Measurements from ENCODE around the gene TRIM28.

Gene TRIM28

GRCh38 chr19:58569191-58569942 is 25.5 kb downstream of the TRIM28 start:
- H4K20me1 ChIP-seq (ENCODE audit: insufficient read depth, low read length, poor library complexity, severe bottlenecking), result no peaks in the 10 kb centered on the region
- H3K4me3 ChIP-seq (ENCODE audit: low read length, poor library complexity, severe bottlenecking), result no peak overlapping the region
- 0 out of 2 replicates have a peak, but pooled peaks cover 7% of the 10 kb centered on the region for H3F3A ChIP-seq (ENCODE audit: low read depth)
- H3K9me2 ChIP-seq (replicated peaks; ENCODE audit: low read depth, low read length), result no peaks in the 10 kb centered on the region
- TF ChIP-seq EZH2phosphoT487 (IDR thresholded peaks at IDR 0.05; ENCODE audit: borderline replicate concordance) (no peak), CTCF (conservative IDR thresholded peaks at IDR 0.05; ENCODE audit: low read length) (no peak)
- no peaks in the 10 kb centered on the region for H3K27me3 ChIP-seq (ENCODE audit: insufficient read depth, low read length, poor library complexity, severe bottlenecking)
- no peak overlapping the region for H2AFZ ChIP-seq (ENCODE audit: low read length)
- H3K36me3 ChIP-seq (ENCODE audit: insufficient read depth, low read length), result no peaks in the 10 kb centered on the region
- no peaks in the 10 kb centered on the region for H3K79me2 ChIP-seq (ENCODE audit: insufficient read depth, low read length)
- no peaks in the 10 kb centered on the region for H3K9me3 ChIP-seq (ENCODE audit: insufficient read depth, low read depth, low read length)
- no peak overlapping the region for H3K4me2 ChIP-seq (ENCODE audit: low read depth, low read length, poor library complexity, severe bottlenecking)
- peaks cover 29% of the 10 kb centered on the region for H3K4me1 ChIP-seq (ENCODE audit: insufficient read depth, low read length, poor library complexity, severe bottlenecking)
- H3K9ac ChIP-seq (ENCODE audit: low read depth, low read length, poor library complexity, severe bottlenecking), result no peak overlapping the region

GRCh38 chr19:58569943-58570670 is 26.2 kb downstream of the TRIM28 start:
- 0 out of 2 replicates have a peak, but pooled peaks cover 7% of the 10 kb centered on the region for H3F3A ChIP-seq (ENCODE audit: low read depth)
- no peak overlapping the region for H3K9ac ChIP-seq (ENCODE audit: low read depth, low read length, poor library complexity, severe bottlenecking)
- H3K36me3 ChIP-seq (ENCODE audit: insufficient read depth, low read length), result no peaks in the 10 kb centered on the region
- H3K9me2 ChIP-seq (replicated peaks; ENCODE audit: low read depth, low read length), result no peaks in the 10 kb centered on the region
- no peaks in the 10 kb centered on the region for H3K79me2 ChIP-seq (ENCODE audit: insufficient read depth, low read length)
- H3K27me3 ChIP-seq (ENCODE audit: insufficient read depth, low read length, poor library complexity, severe bottlenecking), result no peaks in the 10 kb centered on the region
- H3K9me3 ChIP-seq (ENCODE audit: insufficient read depth, low read depth, low read length), result no peaks in the 10 kb centered on the region
- TF ChIP-seq CTCF (conservative IDR thresholded peaks at IDR 0.05; ENCODE audit: low read length) (no peak), EZH2phosphoT487 (IDR thresholded peaks at IDR 0.05; ENCODE audit: borderline replicate concordance) (no peak)
- peaks cover 30% of the 10 kb centered on the region for H3K4me1 ChIP-seq (ENCODE audit: insufficient read depth, low read length, poor library complexity, severe bottlenecking)
- no peak overlapping the region for H3K4me2 ChIP-seq (ENCODE audit: low read depth, low read length, poor library complexity, severe bottlenecking)
- H2AFZ ChIP-seq (ENCODE audit: low read length), result no peak overlapping the region
- no peaks in the 10 kb centered on the region for H4K20me1 ChIP-seq (ENCODE audit: insufficient read depth, low read length, poor library complexity, severe bottlenecking)
- no peak overlapping the region for H3K4me3 ChIP-seq (ENCODE audit: low read length, poor library complexity, severe bottlenecking)

GRCh38 chr19:58570770-58571574 is 27.1 kb downstream of the TRIM28 start:
- H3K9me3 ChIP-seq (ENCODE audit: insufficient read depth, low read depth, low read length), result no peaks in the 10 kb centered on the region
- no peak for TF ChIP-seq EZH2phosphoT487 (IDR thresholded peaks at IDR 0.05; ENCODE audit: borderline replicate concordance)
- no peak for TF ChIP-seq CTCF (conservative IDR thresholded peaks at IDR 0.05; ENCODE audit: low read length)
- peaks cover 33% of the 10 kb centered on the region for H3K4me1 ChIP-seq (ENCODE audit: insufficient read depth, low read length, poor library complexity, severe bottlenecking)
- H3K4me2 ChIP-seq (ENCODE audit: low read depth, low read length, poor library complexity, severe bottlenecking), result peak overlapping the region; percentile 91
- no peaks in the 10 kb centered on the region; the same call in 1 of the 2 replicates for H3K79me2 ChIP-seq (ENCODE audit: insufficient read depth, low read length)
- no peak overlapping the region for H3K9ac ChIP-seq (ENCODE audit: low read depth, low read length, poor library complexity, severe bottlenecking)
- H3K4me3 ChIP-seq (ENCODE audit: low read length, poor library complexity, severe bottlenecking), result no peak overlapping the region
- H3K9me2 ChIP-seq (replicated peaks; ENCODE audit: low read depth, low read length), result no peaks in the 10 kb centered on the region
- no peaks in the 10 kb centered on the region for H3K27me3 ChIP-seq (ENCODE audit: insufficient read depth, low read length, poor library complexity, severe bottlenecking)
- peaks cover 7% of the 10 kb centered on the region; the same call in 1 of the 2 replicates for H3F3A ChIP-seq (ENCODE audit: low read depth)
- no peaks in the 10 kb centered on the region for H3K36me3 ChIP-seq (ENCODE audit: insufficient read depth, low read length)
- no peaks in the 10 kb centered on the region for H4K20me1 ChIP-seq (ENCODE audit: insufficient read depth, low read length, poor library complexity, severe bottlenecking)
- H2AFZ ChIP-seq (ENCODE audit: low read length), result no peak overlapping the region

All from Loucy (cell line).